Esophagus (tissue), 2 donors: ENCODE measurements around the gene MAS1L. TPM values are rescaled to one million over a fixed set of nuclear protein-coding genes. Genes with fewer than 3 reads are reported as not detected.

Experiments
- H3K27ac ChIP-seq, 2 donors: one replicate each; pipeline ENCODE4 v1.5.1; 2013; ENCODE audit warnings: low read depth in 2 of 2, mild to moderate bottlenecking in 2 of 2, inconsistent platforms in 1 of 2, low read length in 1 of 2, moderate library complexity in 1 of 2
- H3K27me3 ChIP-seq, 2 donors: one replicate each; pipeline ENCODE4 v1.6.1; 2013; ENCODE audit warnings: low read length in 2 of 2, control low read depth in 1 of 2, mild to moderate bottlenecking in 1 of 2; ENCODE audit not compliant: insufficient read depth in 2 of 2, control insufficient read depth in 1 of 2
- H3K36me3 ChIP-seq, 2 donors: one replicate each; pipeline ENCODE4 v1.6.1; 2013; ENCODE audit warnings: low read length in 1 of 2; ENCODE audit not compliant: control insufficient read depth in 2 of 2, insufficient read depth in 2 of 2
- H3K4me1 ChIP-seq, 2 donors: one replicate each; pipeline ENCODE4 v1.6.1; 2013; ENCODE audit warnings: low read length in 1 of 2; ENCODE audit not compliant: control insufficient read depth in 2 of 2, insufficient read depth in 2 of 2
- H3K4me3 ChIP-seq, 2 donors: one replicate each; pipeline ENCODE4 v1.5.1; 2013; ENCODE audit warnings: low read length in 2 of 2, mild to moderate bottlenecking in 2 of 2, low read depth in 1 of 2, moderate library complexity in 1 of 2
- H3K9me3 ChIP-seq, 2 donors: one replicate each; pipeline ENCODE4 v1.6.1; 2013; ENCODE audit warnings: mild to moderate bottlenecking in 2 of 2, low read depth in 1 of 2, low read length in 1 of 2, moderate library complexity in 1 of 2; ENCODE audit not compliant: control insufficient read depth in 2 of 2, insufficient read depth in 1 of 2
- WGBS, 2 donors: extraction: QIAGEN DNeasy Blood & Tissue Kit; methylation state at CpG; one replicate each; pipeline ENCODE4 v1.1.7; 2013; 5-methylcytosine and 5-hydroxymethylcytosine counted together
- polyA plus RNA-seq, 2 donors: library from polyadenylated mRNA; stranded (reverse); fragments of 200-250 nt; gene quantifications; one replicate each; pipeline ENCODE4 v1.2.3, GENCODE V29; 2013
- donor health status: healthy with polysubstance abuse.
- donor health status: Bipolar disorder and iron deficiency.

Gene MAS1L
- polyA plus RNA-seq, 2 donors: not detected

- Histone ChIP-seq H3K36me3 (no peaks in the 10 kb centered on the region), H3K4me3 (no peak overlapping the region), H3K27ac (no peak overlapping the region), H3K27me3 (peaks cover 0 to 2% of the 10 kb centered on the region in 2 donors), H3K4me1 (no peaks in the 10 kb centered on the region), H3K9me3 (peaks cover 0 to 4% of the 10 kb centered on the region in 2 donors)
- 74 to 90% methylated on average over 3 of the region's 3 CpGs for WGBS, 2 donors
Measured at GRCh38 chr6:29490055-29490454, 2.3 kb upstream of the MAS1L start.

- Histone ChIP-seq H3K4me1 (no peaks in the 10 kb centered on the region), H3K27ac (no peak overlapping the region), H3K4me3 (no peak overlapping the region), H3K27me3 (peaks cover 0 to 2% of the 10 kb centered on the region in 2 donors), H3K36me3 (no peaks in the 10 kb centered on the region), H3K9me3 (peaks cover 0 to 4% of the 10 kb centered on the region in 2 donors)
- 89 to 94% methylated on average over 8 of the region's 8 CpGs for WGBS, 2 donors
Measured at GRCh38 chr6:29489286-29489685, 1.5 kb upstream of the MAS1L start.

- peaks cover 0 to 2% of the 10 kb centered on the region in 2 donors for H3K27me3 ChIP-seq
- no peaks in the 10 kb centered on the region for H3K36me3 ChIP-seq
- peaks cover 0 to 4% of the 10 kb centered on the region in 2 donors for H3K9me3 ChIP-seq
- no peak overlapping the region for H3K27ac ChIP-seq
- no peaks in the 10 kb centered on the region for H3K4me1 ChIP-seq
- H3K4me3 ChIP-seq: no peak overlapping the region
Measured at GRCh38 chr6:29488874-29489273, 1.1 kb upstream of the MAS1L start.

GRCh38 chr6:29487131-29487530 lies 625 bp downstream of the MAS1L start:
- H3K4me1 ChIP-seq: no peaks in the 10 kb centered on the region
- no peaks in the 10 kb centered on the region for H3K36me3 ChIP-seq
- no peak overlapping the region for H3K4me3 ChIP-seq
- no peak overlapping the region for H3K27ac ChIP-seq
- H3K27me3 ChIP-seq: peaks cover 0 to 2% of the 10 kb centered on the region in 2 donors
- WGBS, 2 donors: 76 to 86% methylated on average over 5 of the region's 5 CpGs
- peaks cover 0 to 4% of the 10 kb centered on the region in 2 donors for H3K9me3 ChIP-seq

GRCh38 chr6:29486577-29486976 lies 1.2 kb downstream of the MAS1L start:
- Histone ChIP-seq H3K27ac (no peak overlapping the region), H3K36me3 (no peaks in the 10 kb centered on the region)
- 51 to 55% methylated on average over 4 of the region's 4 CpGs for WGBS, 2 donors

GRCh38 chr6:29483735-29484134 lies 4.0 kb downstream of the MAS1L start:
- WGBS, 2 donors: 59% methylated on average over 1 of the region's 1 CpG
- Histone ChIP-seq H3K4me3 (no peak overlapping the region), H3K27me3 (peaks cover 0 to 2% of the 10 kb centered on the region in 2 donors), H3K27ac (no peak overlapping the region), H3K36me3 (no peaks in the 10 kb centered on the region), H3K4me1 (no peaks in the 10 kb centered on the region), H3K9me3 (peaks cover 0 to 4% of the 10 kb centered on the region in 2 donors)

More at GRCh38 chr6:29486577-29486976, 1.2 kb downstream of the MAS1L start:
- Histone ChIP-seq H3K4me3 (no peak overlapping the region), H3K27me3 (peaks cover 0 to 2% of the 10 kb centered on the region in 2 donors), H3K4me1 (no peaks in the 10 kb centered on the region), H3K9me3 (peaks cover 0 to 4% of the 10 kb centered on the region in 2 donors)

GRCh38 chr6:29483186-29483585 lies 4.6 kb downstream of the MAS1L start:
- no peak overlapping the region for H3K4me3 ChIP-seq
- no peak overlapping the region for H3K27ac ChIP-seq
- no peaks in the 10 kb centered on the region for H3K4me1 ChIP-seq
- H3K9me3 ChIP-seq: peaks cover 0 to 4% of the 10 kb centered on the region in 2 donors
- H3K27me3 ChIP-seq: peaks cover 0 to 2% of the 10 kb centered on the region in 2 donors
- WGBS, 2 donors: 72 to 84% methylated on average over 3 of the region's 3 CpGs
- no peaks in the 10 kb centered on the region for H3K36me3 ChIP-seq

- Histone ChIP-seq H3K9me3 (peaks cover 0 to 2% of the 10 kb centered on the region in 2 donors), H3K27ac (no peak overlapping the region), H3K4me3 (no peak overlapping the region), H3K4me1 (no peaks in the 10 kb centered on the region), H3K36me3 (no peaks in the 10 kb centered on the region), H3K27me3 (no peaks in the 10 kb centered on the region)
- WGBS, 2 donors: 75 to 76% methylated on average over 2 of the region's 2 CpGs
Measured at GRCh38 chr6:29479560-29479959, 8.2 kb downstream of the MAS1L start.

- no peaks in the 10 kb centered on the region for H3K27me3 ChIP-seq
- no peaks in the 10 kb centered on the region for H3K4me1 ChIP-seq
- no peaks in the 10 kb centered on the region for H3K36me3 ChIP-seq
- WGBS, 2 donors: 63 to 79% methylated on average over 5 of the region's 5 CpGs
- peaks cover 0 to 2% of the 10 kb centered on the region in 2 donors for H3K9me3 ChIP-seq
- no peak overlapping the region for H3K4me3 ChIP-seq
- H3K27ac ChIP-seq: no peak overlapping the region
Measured at GRCh38 chr6:29478740-29479139, 9.0 kb downstream of the MAS1L start.

- Histone ChIP-seq H3K4me1 (no peaks in the 10 kb centered on the region), H3K36me3 (no peaks in the 10 kb centered on the region), H3K27me3 (no peaks in the 10 kb centered on the region), H3K27ac (no peak overlapping the region), H3K4me3 (no peak overlapping the region), H3K9me3 (peaks cover 0 to 2% of the 10 kb centered on the region in 2 donors)
- 58% methylated on average over 5 of the region's 5 CpGs for WGBS, 2 donors
Measured at GRCh38 chr6:29477923-29478450, 9.8 kb downstream of the MAS1L start.
